ENCODE measurements around the gene PRKAB1.

- TF ChIP-seq EZH2 (IDR thresholded peaks at IDR 0.05; ENCODE audit: insufficient read depth, low read length) (no peak), CTCF (IDR thresholded peaks at IDR 0.05; ENCODE audit: insufficient read depth, low read depth, low read length) (no peak)
Observed at GRCh38 chr12:119704065-119704747, 36.3 kb downstream of the PRKAB1 start.
